ENCODE data around the gene MAD1L1.

GRCh38 chr7:1952781-1953180 is 280.0 kb downstream of the MAD1L1 start:
- TF ChIP-seq SP2 (CRISPR knock-in tag; IDR thresholded peaks at IDR 0.05) (no peak), CTCF (CRISPR knock-in tag; IDR thresholded peaks at IDR 0.05) (no peak), FOXA1 (IDR thresholded peaks at IDR 0.05) (no peak), FOXA1 (CRISPR knock-in tag; IDR thresholded peaks at IDR 0.05) (no peak), AFF4 (CRISPR knock-in tag; IDR thresholded peaks at IDR 0.05) (no peak), CAMTA2 (CRISPR knock-in tag; IDR thresholded peaks at IDR 0.05; ENCODE audit: borderline replicate concordance) (no peak), DPF2 (CRISPR knock-in tag; IDR thresholded peaks at IDR 0.05; ENCODE audit: borderline replicate concordance, low read depth) (no peak), ZNF34 (CRISPR knock-in tag; IDR thresholded peaks at IDR 0.05; ENCODE audit: borderline replicate concordance) (no peak), ZNF143 (CRISPR knock-in tag; IDR thresholded peaks at IDR 0.05) (no peak), HNRNPL (IDR thresholded peaks at IDR 0.05; ENCODE audit: low read depth, low read length) (no peak), CHD4 (IDR thresholded peaks at IDR 0.05; ENCODE audit: borderline replicate concordance, low read length) (no peak), MLXIP (CRISPR knock-in tag; IDR thresholded peaks at IDR 0.05; ENCODE audit: borderline replicate concordance) (no peak), NCOR1 (IDR thresholded peaks at IDR 0.05; ENCODE audit: borderline replicate concordance, low read length) (no peak), KDM5A (IDR thresholded peaks at IDR 0.05; ENCODE audit: borderline replicate concordance, low read length) (no peak), ERF (CRISPR knock-in tag; IDR thresholded peaks at IDR 0.05) (no peak)

All from HepG2 (cell line).